GM12878 (cell line): ENCODE measurements around the gene TMPRSS9. TPM values are rescaled to one million over a fixed set of nuclear protein-coding genes. Genes with fewer than 3 reads are reported as not detected.

Experiments used
- ATAC-seq: fragments of 200-7000 bp; cut with Tn5 transposase; 3 replicates; pipeline ENCODE4 v1.9.1; 2020; ENCODE audit warnings: mild to moderate bottlenecking, moderate library complexity
- BruUV-seq: library from RNA; stranded (reverse); fragments of 400-500 nt; replicated peaks from 2 replicates; lab custom pipeline; 2021; lab: Mats Ljungman, UMichigan
- CTCF ChIA-PET: fragments of 300-600 bp; sonication (Branson Sonifier 250); formaldehyde crosslinking; extraction: SDS; loops from one replicate; lab custom pipeline; 2021; ENCODE audit warnings: inconsistent platforms; lab: Yijun Ruan, JAX
- POLR2A ChIA-PET: fragments of 350-600 bp; formaldehyde crosslinking; extraction: SDS; loops from one replicate; lab custom pipeline; 2021; ENCODE audit warnings: inconsistent platforms; lab: Charles Lee
- RAD21 ChIA-PET: fragments of 300-600 bp; sonication (Branson Sonifier 250); formaldehyde crosslinking; loops from one replicate; lab custom pipeline; 2023; ENCODE audit warnings: antibody characterized with exemption; ENCODE audit not compliant: unreplicated experiment; lab: Charles Lee
- SMC1A ChIA-PET: fragments of 300-600 bp; sonication (Branson Sonifier 250); formaldehyde crosslinking; loops from one replicate; lab custom pipeline; 2023; ENCODE audit not compliant: unreplicated experiment, uncharacterized antibody; lab: Charles Lee
- DNase-seq: peaks from one replicate; pipeline ENCODE4 v3.0.0-alpha.2; 2011; ENCODE audit warnings: low read depth, low spot score
- FAIRE-seq: peaks from 3 replicates; lab custom pipeline; 2011; peaks lifted over from hg19 to GRCh38; lab: Jason Lieb, UNC
- H2AFZ ChIP-seq: 2 replicates; pipeline ENCODE4 v1.6.0; 2011; ENCODE audit warnings: low read depth, low read length, control low read depth; ENCODE audit not compliant: control insufficient read depth
- H3K27ac ChIP-seq: 2 replicates; pipeline ENCODE4 v1.5.1; 2011; ENCODE audit warnings: control low read depth; ENCODE audit not compliant: control insufficient read depth, insufficient read depth
- H3K27me3 ChIP-seq, 2 experiments: replicated peaks in 1 of 2; 2 replicates each; pipeline versions ENCODE4 v1.6.0 to v1.6.1; 2011; ENCODE audit warnings: low read length in 1 of 2; ENCODE audit not compliant: control insufficient read depth in 2 of 2, insufficient read depth in 2 of 2
- H3K36me3 ChIP-seq, 2 experiments: 2 replicates each; pipeline ENCODE4 v1.5.1; 2011; ENCODE audit warnings: low read length in 1 of 2; ENCODE audit not compliant: control insufficient read depth in 2 of 2, insufficient read depth in 2 of 2
- H3K4me1 ChIP-seq: 2 replicates; pipeline ENCODE4 v1.6.1; 2011; ENCODE audit warnings: mild to moderate bottlenecking, low read length, moderate library complexity, mixed read lengths; ENCODE audit not compliant: control insufficient read depth, insufficient read depth
- H3K4me2 ChIP-seq: 2 replicates; pipeline ENCODE4 v1.6.0; 2011; ENCODE audit warnings: control low read depth; ENCODE audit not compliant: control insufficient read depth, insufficient read depth
- H3K4me3 ChIP-seq: fragments of 200-600 bp; sonication (generic); 2 replicates; pipeline ENCODE4 v1.5.1; 2016
- H3K79me2 ChIP-seq: 2 replicates; pipeline ENCODE4 v1.6.0; 2011; ENCODE audit warnings: low read length; ENCODE audit not compliant: control insufficient read depth, insufficient read depth
- H3K9ac ChIP-seq: 2 replicates; pipeline ENCODE4 v1.8.0; 2011; ENCODE audit warnings: low read length, control low read depth, mixed read lengths; ENCODE audit not compliant: control insufficient read depth, insufficient read depth
- H3K9me3 ChIP-seq: replicated peaks from 3 replicates; pipeline ENCODE4 v1.5.1; 2011; ENCODE audit warnings: mild to moderate bottlenecking, low read length; ENCODE audit not compliant: control insufficient read depth, insufficient read depth
- H4K20me1 ChIP-seq: 2 replicates; pipeline ENCODE4 v1.6.0; 2011; ENCODE audit not compliant: control insufficient read depth, insufficient read depth
- CEBPZ ChIP-seq: fragments of 150-350 bp; IDR thresholded peaks from 2 replicates; pipeline ENCODE4 v1.6.1; 2016; ENCODE audit warnings: low read depth, low read length
- ELK1 ChIP-seq: IDR thresholded peaks from 2 replicates; pipeline ENCODE4 v1.6.1; 2012; ENCODE audit warnings: low read depth, low read length, improper control_type of control experiment
- FOXM1 ChIP-seq: IDR thresholded peaks from 2 replicates; pipeline ENCODE4 v1.6.1; 2012; ENCODE audit warnings: low read depth, mild to moderate bottlenecking, inconsistent platforms, low read length, moderate library complexity
- IKZF1 ChIP-seq: fragments of 450-650 bp; conservative IDR thresholded peaks from 2 replicates; pipeline ENCODE4 v1.6.1; 2017; ENCODE audit warnings: antibody characterized with exemption, mild to moderate bottlenecking
- MAX ChIP-seq: IDR thresholded peaks from 2 replicates; pipeline ENCODE4 v1.6.1; 2012; ENCODE audit warnings: low read depth, low read length, improper control_type of control experiment
- MEF2B ChIP-seq: fragments of 450-650 bp; IDR thresholded peaks from 2 replicates; pipeline ENCODE4 v1.6.1; 2018; ENCODE audit warnings: mild to moderate bottlenecking, moderate library complexity; ENCODE audit not compliant: partially characterized antibody, poor library complexity, severe bottlenecking
- NFYB ChIP-seq: IDR thresholded peaks from 2 replicates; pipeline ENCODE4 v1.6.1; 2011; ENCODE audit warnings: low read depth, mild to moderate bottlenecking, low read length, improper control_type of control experiment, moderate library complexity; ENCODE audit not compliant: insufficient read depth
- POLR2AphosphoS2 ChIP-seq: IDR thresholded peaks from 2 replicates; pipeline ENCODE4 v1.6.1; 2011; ENCODE audit warnings: low read depth, mild to moderate bottlenecking, low read length, improper control_type of control experiment, moderate library complexity
- ZBTB33 ChIP-seq: fragments of 450-650 bp; IDR thresholded peaks from 2 replicates; pipeline ENCODE4 v1.6.1; 2017; ENCODE audit warnings: mild to moderate bottlenecking
- ZBTB40 ChIP-seq: fragments of 450-650 bp; IDR thresholded peaks from 2 replicates; pipeline ENCODE4 v1.6.1; 2016; ENCODE audit warnings: mild to moderate bottlenecking, moderate library complexity, borderline replicate concordance
- ZNF217 ChIP-seq: fragments of 450-650 bp; IDR thresholded peaks from 2 replicates; pipeline ENCODE4 v1.6.1; 2017; ENCODE audit warnings: antibody characterized with exemption, mild to moderate bottlenecking
- WGBS: methylation state at CpG from one replicate; pipeline ENCODE4 v1.1.6; 2016; ENCODE audit warnings: low lambda C conversion rate; ENCODE audit not compliant: insufficient replicate concordance, insufficient coverage; ENCODE audit errors: missing lambda C conversion rate; 5-methylcytosine and 5-hydroxymethylcytosine counted together
- in situ Hi-C: fragments of 300-500 bp; cut with MboI; formaldehyde crosslinking; loops from 9 replicates; pipeline ENCODE4 v1.14.3; 2018; ENCODE audit warnings: mixed read lengths
- intact Hi-C: fragments of 100-400 bp; cut with micrococcal nuclease; formaldehyde crosslinking; loops from one replicate; pipeline ENCODE4 v1.14.2; 2022; ENCODE audit not compliant: unreplicated experiment
- polyA plus RNA-seq, 11 experiments: library from polyadenylated mRNA; depleted of rRNA in 4 of 11; unstranded in 6 of 11; stranded (reverse) in 5 of 11; fragments of >200 nt; fragmentation: Nextera tagmentation in 4 of 11; fragmentation: Illumina TruSeq in 1 of 11; extraction: Ambion mirVana in 4 of 11; extraction: Trizol in 1 of 11; gene quantifications; 1 replicate in 1 of 11; 2 replicates in 10 of 11; pipeline versions ENCODE4 v1.2.1 to v1.2.3, GENCODE V29; 2011 to 2016; ENCODE audit warnings: inconsistent platforms in 2 of 11, missing spikeins in 2 of 11, low read depth in 1 of 11
- total RNA-seq, 4 experiments: library from RNA; depleted of rRNA in 3 of 4; stranded (reverse); fragments of >200 nt in 3 of 4; fragmentation: Illumina TruSeq in 1 of 4; extraction: Trizol in 1 of 4; gene quantifications; 2 replicates each; pipeline versions ENCODE4 v1.2.1 to v1.2.3, GENCODE V29; 2013 to 2021

TMPRSS9 gene
- total and polyA plus RNA-seq, 10 of the 15 experiments (the other 5 are each of a cell fraction or from before 2014, with no cell fraction given): 0.24 TPM; not detected in 9

- H3K9me3 ChIP-seq: peaks cover 6% of the 10 kb centered on the region; the same call in 1 of the 3 replicates
- H3K9ac ChIP-seq: no peak overlapping the region
- intact Hi-C loops: no loop called here
- no peak for DNase-seq
- H2AFZ ChIP-seq: no peak overlapping the region
- ChIA-PET POLR2A (interaction anchor here (1.1 to 1.3 kb wide), 2 partner anchors 9 to 10 kb away, joined by 3 read pairs; no protein-coding TSS in a partner anchor), SMC1A (interaction anchor here (1.2 to 1.5 kb wide), 2 partner anchors 28 to 297 kb away, joined by 3 read pairs; no protein-coding TSS in a partner anchor), RAD21 (interaction anchor here (1.5 to 1.9 kb wide), 2 partner anchors 28 to 162 kb away, joined by 4 to 5 read pairs; no protein-coding TSS in a partner anchor), CTCF (interaction anchor here (1.1 to 2.8 kb wide), 4 partner anchors 11 to 82 kb away, joined by 3 to 11 read pairs (median 6); partner anchors contain the start of genes LSM7 and SPPL2B)
- no peak for ATAC-seq
- no peak overlapping the region for H3K27ac ChIP-seq
- H3K27me3 ChIP-seq: no peaks in the 10 kb centered on the region
- in situ Hi-C loops: loop anchor here (5.0 kb wide), 1 partner anchor 85 kb away; no protein-coding TSS in a partner anchor
- H3K79me2 ChIP-seq: no peaks in the 10 kb centered on the region
- BruUV-seq: no TSS peak
- no peak overlapping the region for H3K4me3 ChIP-seq
- H4K20me1 ChIP-seq: no peaks in the 10 kb centered on the region
- 87% methylated on average over 13 of the region's 13 CpGs for WGBS
- H3K4me2 ChIP-seq: no peak overlapping the region
- no peak for FAIRE-seq
- peaks cover 0 to 4% of the 10 kb centered on the region in 2 experiments; a peak in 2 of 4 replicates for H3K36me3 ChIP-seq
- peaks cover 3% of the 10 kb centered on the region; the same call in 1 of the 2 replicates for H3K4me1 ChIP-seq
- TF ChIP-seq POLR2AphosphoS2 (no peak), IKZF1 (no peak), ZNF217 (no peak), MEF2B (no peak), ZBTB40 (no peak), FOXM1 (no peak), ZBTB33 (no peak), NFYB (no peak), CEBPZ (no peak), MAX (no peak), ELK1 (no peak)
Observed at GRCh38 chr19:2317300-2317699, 42.8 kb upstream of the TMPRSS9 start.
